PFSK-1 (cell line): ENCODE results near the gene CRISPLD2.

Source experiments
- FOXP2 ChIP-seq: optimal IDR thresholded peaks from 2 replicates; pipeline ENCODE3; 2011; ENCODE audit warnings: borderline replicate concordance, control low read depth, inconsistent platforms; ENCODE audit not compliant: insufficient read depth; ENCODE audit errors: extremely low read length, extremely low read depth
- POLR2AphosphoS5 ChIP-seq: IDR thresholded peaks from 2 replicates; pipeline ENCODE4 v1.6.1; 2012; ENCODE audit warnings: low read depth, mild to moderate bottlenecking, control low read depth, low read length, moderate library complexity
- REST ChIP-seq, 2 experiments: IDR thresholded peaks; 2 replicates each; pipeline versions ENCODE4 v1.6.1 to v1.8.0; 2011 to 2012; ENCODE audit warnings: low read depth in 2 of 2, low read length in 2 of 2, control low read depth in 1 of 2, inconsistent platforms in 1 of 2, mild to moderate bottlenecking in 1 of 2, moderate library complexity in 1 of 2; ENCODE audit not compliant: insufficient read depth in 1 of 2
- SIN3A ChIP-seq: IDR thresholded peaks from 2 replicates; pipeline ENCODE4 v1.6.1; 2012; ENCODE audit warnings: mild to moderate bottlenecking, low read length, moderate library complexity, borderline replicate concordance; ENCODE audit not compliant: insufficient read depth
- TAF1 ChIP-seq: IDR thresholded peaks from 2 replicates; pipeline ENCODE4 v1.6.1; 2012; ENCODE audit warnings: low read length, control low read depth, borderline replicate concordance; ENCODE audit not compliant: insufficient read depth

The CRISPLD2 gene

DNA sequence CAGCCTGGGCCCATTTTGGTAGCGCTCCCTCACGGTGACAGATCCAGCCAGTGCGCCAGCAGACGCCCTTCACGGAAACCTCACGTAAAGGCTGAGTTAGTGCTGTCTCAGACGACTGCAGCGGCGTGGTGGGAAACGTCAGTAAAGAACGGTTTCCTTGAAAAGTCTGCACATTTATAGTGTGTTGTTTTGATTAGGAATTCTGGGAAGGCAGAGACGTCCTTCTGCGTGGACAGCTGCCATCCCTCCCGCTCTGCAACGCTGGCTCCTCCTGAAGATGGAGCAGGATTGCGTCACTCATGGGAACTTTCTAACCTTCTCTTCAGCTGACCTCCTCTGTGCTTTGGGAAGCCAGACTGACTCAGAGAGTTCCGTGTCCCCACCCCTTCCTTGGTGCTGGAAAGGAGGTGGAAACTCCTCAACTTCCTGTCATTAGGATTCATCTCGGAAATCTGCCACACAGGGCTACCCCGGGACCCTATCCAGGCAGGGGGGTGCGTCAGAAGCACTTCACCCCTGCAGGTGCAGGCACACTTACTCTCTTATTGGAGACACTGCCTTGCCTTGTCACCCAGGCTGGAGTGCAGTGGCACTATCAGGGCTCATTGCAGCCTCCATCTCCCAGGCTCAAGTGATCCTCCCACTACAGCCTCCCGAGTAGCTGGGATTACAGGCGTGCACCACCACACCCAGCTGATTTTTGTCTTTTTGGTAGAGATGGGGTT lies 24.3 kb upstream of the CRISPLD2 start:
- no peak for TF ChIP-seq SIN3A
- TF ChIP-seq REST (IDR thresholded peaks at IDR 0.05; ENCODE audit: insufficient read depth in 1 of 2, low read depth in 2 of 2, low read length in 2 of 2): no peak
- TF ChIP-seq TAF1: no peak
- no peak for TF ChIP-seq FOXP2
- no peak for TF ChIP-seq POLR2AphosphoS5

- no peak for TF ChIP-seq FOXP2
- peak in 1 of 2 experiments; percentile 61; a peak in 1 of 4 replicates for TF ChIP-seq REST (IDR thresholded peaks at IDR 0.05; ENCODE audit: insufficient read depth in 1 of 2, low read depth in 2 of 2, low read length in 2 of 2)
Measured at GRCh38 chr16:84800158-84800978, 19.4 kb upstream of the CRISPLD2 start.

GRCh38 chr16:84803146-84803545 lies 16.6 kb upstream of the CRISPLD2 start:
- TF ChIP-seq REST (IDR thresholded peaks at IDR 0.05; ENCODE audit: insufficient read depth in 1 of 2, low read depth in 2 of 2, low read length in 2 of 2) (no peak), POLR2AphosphoS5 (no peak), FOXP2 (no peak), SIN3A (no peak)

DNA sequence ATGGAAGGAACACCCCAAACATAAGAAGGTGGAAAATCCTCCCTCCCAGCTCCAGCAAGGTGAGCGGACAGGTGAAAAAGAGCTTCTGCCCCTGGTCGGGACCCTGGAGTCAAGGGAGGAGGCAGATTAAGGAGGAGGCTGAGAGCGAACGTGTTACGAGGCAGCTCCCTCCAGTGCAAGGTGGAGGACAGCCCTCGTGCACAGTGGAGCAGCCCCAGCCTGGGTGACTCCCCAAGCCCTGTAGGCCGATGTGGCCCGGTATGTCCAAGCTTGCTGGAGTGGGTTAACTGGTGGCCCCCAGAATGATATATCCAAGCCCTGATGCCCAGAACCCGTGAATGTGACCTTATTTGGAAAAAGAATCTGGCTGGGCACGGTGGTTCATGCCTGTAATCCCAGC lies 15.5 kb upstream of the CRISPLD2 start:
- TF ChIP-seq POLR2AphosphoS5 (no peak), SIN3A (no peak), REST (IDR thresholded peaks at IDR 0.05; ENCODE audit: insufficient read depth in 1 of 2, low read depth in 2 of 2, low read length in 2 of 2) (no peak), TAF1 (no peak), FOXP2 (no peak)
